HepG2 (cell line): ENCODE results near the gene TRPT1. TPM values are rescaled to one million over a fixed set of nuclear protein-coding genes. Genes with fewer than 3 reads are reported as not detected.

Experiments used
- DNMT3B ChIP-seq: conservative IDR thresholded peaks from 2 replicates; pipeline ENCODE4 v1.6.1; 2016; ENCODE audit warnings: missing biosample characterization, control low read depth
- HMGA1 ChIP-seq: sonication (generic); formaldehyde crosslinking; conservative IDR thresholded peaks from 2 replicates; pipeline ENCODE4 v1.4.0; 2020; ENCODE audit warnings: missing genetic modification reagents
- IRF2 ChIP-seq: IDR thresholded peaks from 2 replicates; pipeline ENCODE4 v1.6.1; 2018; ENCODE audit warnings: missing genetic modification reagents, missing compliant biosample characterization
- KLF13 ChIP-seq: sonication (generic); formaldehyde crosslinking; IDR thresholded peaks from 2 replicates; pipeline ENCODE4 v1.4.0; 2020; ENCODE audit warnings: mild to moderate bottlenecking, missing genetic modification reagents
- MYC ChIP-seq: sonication (generic); formaldehyde crosslinking; IDR thresholded peaks from 2 replicates; pipeline ENCODE4 v1.9.0; 2021; ENCODE audit warnings: missing genetic modification reagents, borderline replicate concordance
- NFE2 ChIP-seq: sonication (generic); formaldehyde crosslinking; IDR thresholded peaks from 2 replicates; pipeline ENCODE4 v1.4.0; 2020; ENCODE audit warnings: missing genetic modification reagents
- REXO4 ChIP-seq: sonication (generic); formaldehyde crosslinking; IDR thresholded peaks from 2 replicates; pipeline ENCODE4 v1.8.0; 2022; ENCODE audit warnings: missing genetic modification reagents, mild to moderate bottlenecking, borderline replicate concordance
- ZNF138 ChIP-seq: sonication (generic); formaldehyde crosslinking; IDR thresholded peaks from 2 replicates; pipeline ENCODE4 v1.5.0; 2020; ENCODE audit warnings: mild to moderate bottlenecking, low read depth, missing genetic modification reagents
- ZNF234 ChIP-seq: sonication (generic); formaldehyde crosslinking; conservative IDR thresholded peaks from 2 replicates; pipeline ENCODE4 v1.5.1; 2020; ENCODE audit warnings: mild to moderate bottlenecking, missing genetic modification reagents
- ZNF441 ChIP-seq: sonication (generic); formaldehyde crosslinking; IDR thresholded peaks from 2 replicates; pipeline ENCODE4 v1.7.0; 2021; ENCODE audit warnings: missing genetic modification reagents, borderline replicate concordance
- ZNF460 ChIP-seq: sonication (generic); formaldehyde crosslinking; IDR thresholded peaks from 2 replicates; pipeline ENCODE4 v1.5.1; 2020; ENCODE audit warnings: missing genetic modification reagents, mild to moderate bottlenecking, borderline replicate concordance
- ZNF547 ChIP-seq: sonication (generic); formaldehyde crosslinking; IDR thresholded peaks from 2 replicates; pipeline ENCODE4 v1.5.1; 2020; ENCODE audit warnings: mild to moderate bottlenecking, missing genetic modification reagents
- polyA plus RNA-seq, 8 experiments: library from polyadenylated mRNA; depleted of rRNA in 3 of 8; stranded (reverse) in 7 of 8; unstranded in 1 of 8; fragments of >200 nt; fragmentation: Illumina TruSeq in 4 of 8; extraction: Trizol in 4 of 8; gene quantifications; 2 replicates each; pipeline versions ENCODE4 v1.2.1 to v1.2.3, GENCODE V29; 2011 to 2016; ENCODE audit warnings: low read depth in 4 of 8, missing spikeins in 1 of 8, mixed read lengths in 1 of 8; ENCODE audit not compliant: insufficient read depth in 1 of 8
- total RNA-seq, 5 experiments: library from RNA; depleted of rRNA; stranded (reverse); fragments of >200 nt; fragmentation: Illumina TruSeq; extraction: Trizol; gene quantifications; 2 replicates each; pipeline ENCODE4 v1.2.3, GENCODE V29; 2016; ENCODE audit warnings: low read depth in 1 of 5
- TF ChIP-seq, protein P1 (sequence below): sonication (generic); formaldehyde crosslinking; IDR thresholded peaks from 2 replicates; pipeline ENCODE4 v1.8.0; 2022; ENCODE audit warnings: missing genetic modification reagents, mild to moderate bottlenecking, inconsistent platforms, borderline replicate concordance
- TF ChIP-seq, protein P2 (sequence below): sonication (generic); formaldehyde crosslinking; IDR thresholded peaks from 2 replicates; pipeline ENCODE4 v1.4.0; 2020; ENCODE audit warnings: missing genetic modification reagents
- TF ChIP-seq, protein P3 (sequence below): IDR thresholded peaks from 2 replicates; pipeline ENCODE4 v1.6.1; 2018; ENCODE audit warnings: missing genetic modification reagents, mild to moderate bottlenecking, missing compliant biosample characterization
- TF ChIP-seq, protein P4 (sequence below): sonication (generic); formaldehyde crosslinking; IDR thresholded peaks from 2 replicates; pipeline ENCODE4 v1.4.0; 2020; ENCODE audit warnings: missing genetic modification reagents
- TF ChIP-seq, protein P5 (sequence below): sonication (generic); formaldehyde crosslinking; IDR thresholded peaks from 2 replicates; pipeline ENCODE4 v1.8.0; 2022; ENCODE audit warnings: mild to moderate bottlenecking, missing genetic modification reagents, moderate library complexity
- TF ChIP-seq, protein P6 (sequence below): IDR thresholded peaks from 2 replicates; pipeline ENCODE4 v1.6.1; 2016; ENCODE audit warnings: missing genetic modification reagents, missing compliant biosample characterization

TRPT1 gene
- total and polyA plus RNA-seq, 2 of the 13 experiments (the other 11 are each of a cell fraction or from before 2014, with no cell fraction given) = 24.8 to 40.7 TPM

DNA sequence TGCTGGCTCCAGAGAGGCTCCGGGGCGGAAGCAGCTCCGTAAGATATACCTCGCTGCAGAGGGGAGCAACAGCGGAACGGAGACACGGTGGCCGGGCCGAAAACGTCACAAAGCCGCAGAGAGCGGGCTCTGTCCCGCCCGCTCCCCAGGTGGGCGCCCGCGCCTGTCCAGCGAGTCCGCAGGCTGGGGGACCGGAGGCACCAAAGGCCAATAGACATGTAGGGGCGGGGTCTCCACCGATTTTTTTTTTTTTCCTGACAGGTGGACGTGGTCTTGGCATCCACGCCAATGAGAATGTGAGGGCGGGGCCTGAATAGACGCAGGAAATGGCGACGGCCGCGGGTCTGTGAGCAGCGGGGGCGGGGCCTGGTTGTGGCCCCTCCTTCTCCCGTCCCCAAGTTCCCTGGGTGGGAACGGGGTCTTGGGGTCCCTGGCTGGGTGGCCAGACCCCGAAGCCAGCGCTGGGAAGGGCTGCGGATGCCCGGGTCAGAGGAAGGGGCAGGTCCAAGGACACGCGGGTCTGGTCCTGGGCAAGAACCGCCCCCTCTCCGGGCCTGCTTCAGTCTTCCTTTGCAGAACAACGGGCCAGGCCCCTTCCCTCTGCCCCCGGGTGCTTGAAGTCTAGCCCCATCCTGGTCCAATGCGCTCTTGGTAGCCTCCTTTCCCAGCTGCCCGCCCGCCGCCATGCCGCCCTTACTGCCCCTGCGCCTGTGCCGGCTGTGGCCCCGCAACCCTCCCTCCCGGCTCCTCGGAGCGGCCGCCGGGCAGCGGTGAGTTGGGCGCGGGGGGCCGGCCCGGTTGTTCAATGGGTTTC is 4.4 kb upstream of the TRPT1 start, which contains the start of gene DNAJC4 (continued):
- TF ChIP-seq ZNF460 (CRISPR knock-in tag) = no peak; the same call in 1 of the 2 replicates
- no peak for TF ChIP-seq ZNF234 (CRISPR knock-in tag)
- TF ChIP-seq, protein P1, sequence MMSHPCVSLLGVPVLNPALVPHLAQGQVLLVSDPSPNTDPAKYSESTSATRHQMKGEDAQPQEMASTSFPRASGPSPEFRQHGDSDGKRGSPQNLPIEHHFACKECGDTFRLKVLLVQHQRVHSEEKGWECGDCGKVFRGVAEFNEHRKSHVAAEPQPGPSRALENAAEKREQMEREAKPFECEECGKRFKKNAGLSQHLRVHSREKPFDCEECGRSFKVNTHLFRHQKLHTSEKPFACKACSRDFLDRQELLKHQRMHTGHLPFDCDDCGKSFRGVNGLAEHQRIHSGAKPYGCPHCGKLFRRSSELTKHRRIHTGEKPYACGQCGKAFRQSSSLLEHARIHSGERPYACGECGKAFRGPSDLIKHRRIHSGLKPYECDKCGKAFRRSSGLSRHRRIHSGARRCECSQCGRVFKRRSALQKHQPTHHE = no peak
- TF ChIP-seq MYC (CRISPR knock-in tag) = no peak
- TF ChIP-seq IRF2 (CRISPR knock-in tag) = no peak
- no peak for TF ChIP-seq ZNF441 (CRISPR knock-in tag)
- TF ChIP-seq, protein P2, sequence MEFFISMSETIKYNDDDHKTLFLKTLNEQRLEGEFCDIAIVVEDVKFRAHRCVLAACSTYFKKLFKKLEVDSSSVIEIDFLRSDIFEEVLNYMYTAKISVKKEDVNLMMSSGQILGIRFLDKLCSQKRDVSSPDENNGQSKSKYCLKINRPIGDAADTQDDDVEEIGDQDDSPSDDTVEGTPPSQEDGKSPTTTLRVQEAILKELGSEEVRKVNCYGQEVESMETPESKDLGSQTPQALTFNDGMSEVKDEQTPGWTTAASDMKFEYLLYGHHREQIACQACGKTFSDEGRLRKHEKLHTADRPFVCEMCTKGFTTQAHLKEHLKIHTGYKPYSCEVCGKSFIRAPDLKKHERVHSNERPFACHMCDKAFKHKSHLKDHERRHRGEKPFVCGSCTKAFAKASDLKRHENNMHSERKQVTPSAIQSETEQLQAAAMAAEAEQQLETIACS (CRISPR knock-in tag) = no peak
- no peak for TF ChIP-seq KLF13 (CRISPR knock-in tag)
- TF ChIP-seq ZNF138 (CRISPR knock-in tag) = no peak
- TF ChIP-seq, protein P3, sequence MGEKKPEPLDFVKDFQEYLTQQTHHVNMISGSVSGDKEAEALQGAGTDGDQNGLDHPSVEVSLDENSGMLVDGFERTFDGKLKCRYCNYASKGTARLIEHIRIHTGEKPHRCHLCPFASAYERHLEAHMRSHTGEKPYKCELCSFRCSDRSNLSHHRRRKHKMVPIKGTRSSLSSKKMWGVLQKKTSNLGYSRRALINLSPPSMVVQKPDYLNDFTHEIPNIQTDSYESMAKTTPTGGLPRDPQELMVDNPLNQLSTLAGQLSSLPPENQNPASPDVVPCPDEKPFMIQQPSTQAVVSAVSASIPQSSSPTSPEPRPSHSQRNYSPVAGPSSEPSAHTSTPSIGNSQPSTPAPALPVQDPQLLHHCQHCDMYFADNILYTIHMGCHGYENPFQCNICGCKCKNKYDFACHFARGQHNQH = peak; percentile 69
- TF ChIP-seq, protein P4, sequence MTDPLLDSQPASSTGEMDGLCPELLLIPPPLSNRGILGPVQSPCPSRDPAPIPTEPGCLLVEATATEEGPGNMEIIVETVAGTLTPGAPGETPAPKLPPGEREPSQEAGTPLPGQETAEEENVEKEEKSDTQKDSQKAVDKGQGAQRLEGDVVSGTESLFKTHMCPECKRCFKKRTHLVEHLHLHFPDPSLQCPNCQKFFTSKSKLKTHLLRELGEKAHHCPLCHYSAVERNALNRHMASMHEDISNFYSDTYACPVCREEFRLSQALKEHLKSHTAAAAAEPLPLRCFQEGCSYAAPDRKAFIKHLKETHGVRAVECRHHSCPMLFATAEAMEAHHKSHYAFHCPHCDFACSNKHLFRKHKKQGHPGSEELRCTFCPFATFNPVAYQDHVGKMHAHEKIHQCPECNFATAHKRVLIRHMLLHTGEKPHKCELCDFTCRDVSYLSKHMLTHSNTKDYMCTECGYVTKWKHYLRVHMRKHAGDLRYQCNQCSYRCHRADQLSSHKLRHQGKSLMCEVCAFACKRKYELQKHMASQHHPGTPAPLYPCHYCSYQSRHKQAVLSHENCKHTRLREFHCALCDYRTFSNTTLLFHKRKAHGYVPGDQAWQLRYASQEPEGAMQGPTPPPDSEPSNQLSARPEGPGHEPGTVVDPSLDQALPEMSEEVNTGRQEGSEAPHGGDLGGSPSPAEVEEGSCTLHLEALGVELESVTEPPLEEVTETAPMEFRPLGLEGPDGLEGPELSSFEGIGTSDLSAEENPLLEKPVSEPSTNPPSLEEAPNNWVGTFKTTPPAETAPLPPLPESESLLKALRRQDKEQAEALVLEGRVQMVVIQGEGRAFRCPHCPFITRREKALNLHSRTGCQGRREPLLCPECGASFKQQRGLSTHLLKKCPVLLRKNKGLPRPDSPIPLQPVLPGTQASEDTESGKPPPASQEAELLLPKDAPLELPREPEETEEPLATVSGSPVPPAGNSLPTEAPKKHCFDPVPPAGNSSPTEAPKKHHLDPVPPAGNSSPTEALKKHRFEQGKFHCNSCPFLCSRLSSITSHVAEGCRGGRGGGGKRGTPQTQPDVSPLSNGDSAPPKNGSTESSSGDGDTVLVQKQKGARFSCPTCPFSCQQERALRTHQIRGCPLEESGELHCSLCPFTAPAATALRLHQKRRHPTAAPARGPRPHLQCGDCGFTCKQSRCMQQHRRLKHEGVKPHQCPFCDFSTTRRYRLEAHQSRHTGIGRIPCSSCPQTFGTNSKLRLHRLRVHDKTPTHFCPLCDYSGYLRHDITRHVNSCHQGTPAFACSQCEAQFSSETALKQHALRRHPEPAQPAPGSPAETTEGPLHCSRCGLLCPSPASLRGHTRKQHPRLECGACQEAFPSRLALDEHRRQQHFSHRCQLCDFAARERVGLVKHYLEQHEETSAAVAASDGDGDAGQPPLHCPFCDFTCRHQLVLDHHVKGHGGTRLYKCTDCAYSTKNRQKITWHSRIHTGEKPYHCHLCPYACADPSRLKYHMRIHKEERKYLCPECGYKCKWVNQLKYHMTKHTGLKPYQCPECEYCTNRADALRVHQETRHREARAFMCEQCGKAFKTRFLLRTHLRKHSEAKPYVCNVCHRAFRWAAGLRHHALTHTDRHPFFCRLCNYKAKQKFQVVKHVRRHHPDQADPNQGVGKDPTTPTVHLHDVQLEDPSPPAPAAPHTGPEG (CRISPR knock-in tag) = peak; percentile 73; the same call in 1 of the 2 replicates
- TF ChIP-seq REXO4 (CRISPR knock-in tag) = no peak
- TF ChIP-seq, protein P5, sequence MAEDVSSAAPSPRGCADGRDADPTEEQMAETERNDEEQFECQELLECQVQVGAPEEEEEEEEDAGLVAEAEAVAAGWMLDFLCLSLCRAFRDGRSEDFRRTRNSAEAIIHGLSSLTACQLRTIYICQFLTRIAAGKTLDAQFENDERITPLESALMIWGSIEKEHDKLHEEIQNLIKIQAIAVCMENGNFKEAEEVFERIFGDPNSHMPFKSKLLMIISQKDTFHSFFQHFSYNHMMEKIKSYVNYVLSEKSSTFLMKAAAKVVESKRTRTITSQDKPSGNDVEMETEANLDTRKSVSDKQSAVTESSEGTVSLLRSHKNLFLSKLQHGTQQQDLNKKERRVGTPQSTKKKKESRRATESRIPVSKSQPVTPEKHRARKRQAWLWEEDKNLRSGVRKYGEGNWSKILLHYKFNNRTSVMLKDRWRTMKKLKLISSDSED = no peak
- TF ChIP-seq, protein P6, sequence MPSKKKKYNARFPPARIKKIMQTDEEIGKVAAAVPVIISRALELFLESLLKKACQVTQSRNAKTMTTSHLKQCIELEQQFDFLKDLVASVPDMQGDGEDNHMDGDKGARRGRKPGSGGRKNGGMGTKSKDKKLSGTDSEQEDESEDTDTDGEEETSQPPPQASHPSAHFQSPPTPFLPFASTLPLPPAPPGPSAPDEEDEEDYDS (CRISPR knock-in tag) = peak; percentile 41
- TF ChIP-seq NFE2 (CRISPR knock-in tag) = no peak
- peak; percentile 61; the same call in 1 of the 2 replicates for TF ChIP-seq ZNF547 (CRISPR knock-in tag)
- TF ChIP-seq HMGA1 = no peak
- no peak for TF ChIP-seq DNMT3B
